ENCODE measurements around the gene PNKD. TPM values are rescaled to one million over a fixed set of nuclear protein-coding genes. Genes with fewer than 3 reads are reported as not detected.

Gene PNKD
- total RNA-seq, 4 donors from 2014 or later: 40.3 to 74.1 (median 56.5) TPM

DNA sequence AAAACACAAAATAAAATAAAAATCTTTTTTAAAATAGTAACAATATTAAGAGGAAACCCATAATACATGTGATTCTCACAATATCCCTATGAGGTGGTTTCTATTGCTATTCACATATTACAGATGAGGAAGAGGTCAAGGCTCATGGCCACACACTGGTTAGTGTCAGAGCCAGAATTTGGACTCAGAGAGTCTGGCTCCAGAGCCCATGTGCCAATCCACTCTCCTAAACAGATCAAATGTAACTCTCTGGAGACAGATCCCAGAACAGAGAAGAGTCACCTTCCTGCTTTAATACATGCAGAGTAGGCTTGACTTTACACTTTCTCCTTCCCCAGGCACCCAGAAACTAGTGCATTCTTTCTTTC is 101.6 kb downstream of the PNKD start:
- DNase-seq (ENCODE audit: extremely low spot score): no peak
- intact Hi-C loops (cut with DNase I): no loop called here
- Histone ChIP-seq H3K27ac (replicated peaks in 1 of 4) (peak overlapping the region in 2 of 4 donors; percentile 69 to 85), H3K4me1 (peaks cover 15 to 34% (median 30%) of the 10 kb centered on the region in 4 donors), H3K27me3 (no peaks in the 10 kb centered on the region), H3K36me3 (no peaks in the 10 kb centered on the region), H3K4me3 (no peak overlapping the region), H3K9me3 (peaks cover 0 to 1% (median under 1%) of the 10 kb centered on the region in 4 donors)
- TF ChIP-seq POLR2A (IDR thresholded peaks at IDR 0.05; ENCODE audit: low read depth): no peak
- TF ChIP-seq, protein P1, sequence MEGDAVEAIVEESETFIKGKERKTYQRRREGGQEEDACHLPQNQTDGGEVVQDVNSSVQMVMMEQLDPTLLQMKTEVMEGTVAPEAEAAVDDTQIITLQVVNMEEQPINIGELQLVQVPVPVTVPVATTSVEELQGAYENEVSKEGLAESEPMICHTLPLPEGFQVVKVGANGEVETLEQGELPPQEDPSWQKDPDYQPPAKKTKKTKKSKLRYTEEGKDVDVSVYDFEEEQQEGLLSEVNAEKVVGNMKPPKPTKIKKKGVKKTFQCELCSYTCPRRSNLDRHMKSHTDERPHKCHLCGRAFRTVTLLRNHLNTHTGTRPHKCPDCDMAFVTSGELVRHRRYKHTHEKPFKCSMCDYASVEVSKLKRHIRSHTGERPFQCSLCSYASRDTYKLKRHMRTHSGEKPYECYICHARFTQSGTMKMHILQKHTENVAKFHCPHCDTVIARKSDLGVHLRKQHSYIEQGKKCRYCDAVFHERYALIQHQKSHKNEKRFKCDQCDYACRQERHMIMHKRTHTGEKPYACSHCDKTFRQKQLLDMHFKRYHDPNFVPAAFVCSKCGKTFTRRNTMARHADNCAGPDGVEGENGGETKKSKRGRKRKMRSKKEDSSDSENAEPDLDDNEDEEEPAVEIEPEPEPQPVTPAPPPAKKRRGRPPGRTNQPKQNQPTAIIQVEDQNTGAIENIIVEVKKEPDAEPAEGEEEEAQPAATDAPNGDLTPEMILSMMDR (IDR thresholded peaks at IDR 0.05): no peak
- TF ChIP-seq EP300 (IDR thresholded peaks at IDR 0.05): no peak
- TF ChIP-seq POLR2AphosphoS5 (IDR thresholded peaks at IDR 0.05): no peak

- Histone ChIP-seq H3K4me1 (peaks cover 0 to 10% (median 7%) of the 10 kb centered on the region in 4 donors), H3K27ac (replicated peaks in 1 of 4) (no peak overlapping the region), H3K27me3 (no peaks in the 10 kb centered on the region), H3K36me3 (no peaks in the 10 kb centered on the region), H3K4me3 (no peak overlapping the region), H3K9me3 (no peaks in the 10 kb centered on the region)
- no peak for DNase-seq (ENCODE audit: extremely low spot score)
- TF ChIP-seq, protein P1 (IDR thresholded peaks at IDR 0.05): no peak
- TF ChIP-seq POLR2A (IDR thresholded peaks at IDR 0.05; ENCODE audit: low read depth) (no peak), EP300 (IDR thresholded peaks at IDR 0.05) (no peak), POLR2AphosphoS5 (IDR thresholded peaks at IDR 0.05) (no peak)
- intact Hi-C loops (cut with DNase I): no loop called here
- WGBS: 71% methylated on average over 4 of the region's 4 CpGs
Observed at GRCh38 chr2:218374795-218375194, 104.5 kb downstream of the PNKD start.

- intact Hi-C loops (cut with DNase I): no loop called here
- H3K4me3 ChIP-seq: no peak overlapping the region
- DNase-seq (ENCODE audit: extremely low spot score): no peak
- peaks cover 0 to 10% (median 7%) of the 10 kb centered on the region in 4 donors for H3K4me1 ChIP-seq
- WGBS: 10% methylated on average over 2 of the region's 2 CpGs
- no peak overlapping the region for H3K27ac ChIP-seq (replicated peaks in 1 of 4)
- H3K27me3 ChIP-seq: no peaks in the 10 kb centered on the region
- H3K9me3 ChIP-seq: no peaks in the 10 kb centered on the region
- no peaks in the 10 kb centered on the region for H3K36me3 ChIP-seq
- TF ChIP-seq POLR2AphosphoS5 (IDR thresholded peaks at IDR 0.05) (no peak), EP300 (IDR thresholded peaks at IDR 0.05) (no peak), POLR2A (IDR thresholded peaks at IDR 0.05; ENCODE audit: low read depth) (no peak)
- TF ChIP-seq, protein P1 (IDR thresholded peaks at IDR 0.05): no peak
Observed at GRCh38 chr2:218375212-218375611, 104.9 kb downstream of the PNKD start.

GRCh38 chr2:218378053-218378452 is 107.7 kb downstream of the PNKD start:
- Histone ChIP-seq H3K27ac (replicated peaks in 1 of 4) (no peak overlapping the region), H3K36me3 (no peaks in the 10 kb centered on the region), H3K4me1 (peaks cover 0 to 10% (median 7%) of the 10 kb centered on the region in 4 donors), H3K27me3 (no peaks in the 10 kb centered on the region), H3K4me3 (no peak overlapping the region), H3K9me3 (no peaks in the 10 kb centered on the region)
- WGBS: 80% methylated on average over 5 of the region's 5 CpGs
- intact Hi-C loops (cut with DNase I): no loop called here
- TF ChIP-seq POLR2AphosphoS5 (IDR thresholded peaks at IDR 0.05) (no peak), EP300 (IDR thresholded peaks at IDR 0.05) (no peak), POLR2A (IDR thresholded peaks at IDR 0.05; ENCODE audit: low read depth) (no peak)
- TF ChIP-seq, protein P1 (IDR thresholded peaks at IDR 0.05): no peak
- no peak for DNase-seq (ENCODE audit: extremely low spot score)

DNA sequence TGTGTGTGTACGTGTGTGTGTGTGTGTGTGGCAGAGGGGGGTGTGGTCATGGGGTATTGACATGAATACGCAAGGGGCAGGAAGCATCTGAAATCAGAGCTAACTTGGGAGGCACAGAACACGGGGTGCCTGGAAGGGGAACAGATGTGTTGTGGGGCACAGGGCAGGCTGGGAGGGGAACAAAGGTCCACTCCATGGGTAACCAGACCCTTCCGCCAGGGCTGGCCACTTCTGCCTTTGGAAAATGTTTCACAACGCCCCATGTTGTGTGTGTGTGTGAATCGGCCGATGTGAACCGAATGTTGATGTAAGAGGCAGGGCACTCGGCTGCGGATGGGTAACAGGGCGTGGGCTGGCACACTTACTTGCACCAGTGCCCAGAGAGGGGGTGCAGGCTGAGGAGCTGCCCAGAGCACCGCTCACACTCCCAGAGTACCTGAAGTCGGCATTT is 111.6 kb downstream of the PNKD start, which contains the start of gene SLC11A1:
TSS of gene SLC11A1 (plus strand) at position 358 of the 451 bp plus-strand sequence. CDS start 96 bp downstream, outside the sequence.
- Histone ChIP-seq H3K4me1 (peaks cover 0 to under 1% (median 0%) of the 10 kb centered on the region in 4 donors), H3K27ac (replicated peaks in 1 of 4) (peak within 1 kb of the TSS in 3 of 4 donors; percentile 10 to 31 (median 18)), H3K36me3 (no peaks in the 10 kb centered on the region), H3K9me3 (no peaks in the 10 kb centered on the region), H3K4me3 (peak within 1 kb of the TSS in 3 of 4 donors; percentile 16 to 40 (median 24)), H3K27me3 (no peaks in the 10 kb centered on the region)
- intact Hi-C loops (cut with DNase I): no loop called here
- TF ChIP-seq POLR2A (IDR thresholded peaks at IDR 0.05; ENCODE audit: low read depth): peak; percentile 8
- TF ChIP-seq POLR2AphosphoS5 (IDR thresholded peaks at IDR 0.05): peak; percentile 16 to 50
- TF ChIP-seq, protein P1 (IDR thresholded peaks at IDR 0.05): no peak
- TF ChIP-seq EP300 (IDR thresholded peaks at IDR 0.05): no peak
- WGBS: 73% methylated on average over 13 of the region's 13 CpGs
- DNase-seq (ENCODE audit: extremely low spot score): no peak

All from esophagus muscularis mucosa (tissue), 4 donors.